Renal cortex interstitium (tissue), 11 donors: ENCODE measurements around the gene CARS2. TPM values are rescaled to one million over a fixed set of nuclear protein-coding genes. Genes with fewer than 3 reads are reported as not detected.

ENCODE experiments used
- DNase-seq, 11 donors: peaks; one replicate each; pipeline ENCODE4 v3.0.0-alpha.2; 2013; ENCODE audit warnings: low read depth in 9 of 11, low spot score in 4 of 11; ENCODE audit errors: extremely low read depth in 1 of 11
- polyA plus RNA-seq, 3 donors: library from polyadenylated mRNA; unstranded; fragments of 120-200 nt; gene quantifications; one replicate each; pipeline ENCODE4 v1.2.1, GENCODE V29; 2013; ENCODE audit not compliant: insufficient read length in 3 of 3

Gene CARS2
- polyA plus RNA-seq, 3 donors: 46.5 to 76.1 (median 73.0) TPM

DNA sequence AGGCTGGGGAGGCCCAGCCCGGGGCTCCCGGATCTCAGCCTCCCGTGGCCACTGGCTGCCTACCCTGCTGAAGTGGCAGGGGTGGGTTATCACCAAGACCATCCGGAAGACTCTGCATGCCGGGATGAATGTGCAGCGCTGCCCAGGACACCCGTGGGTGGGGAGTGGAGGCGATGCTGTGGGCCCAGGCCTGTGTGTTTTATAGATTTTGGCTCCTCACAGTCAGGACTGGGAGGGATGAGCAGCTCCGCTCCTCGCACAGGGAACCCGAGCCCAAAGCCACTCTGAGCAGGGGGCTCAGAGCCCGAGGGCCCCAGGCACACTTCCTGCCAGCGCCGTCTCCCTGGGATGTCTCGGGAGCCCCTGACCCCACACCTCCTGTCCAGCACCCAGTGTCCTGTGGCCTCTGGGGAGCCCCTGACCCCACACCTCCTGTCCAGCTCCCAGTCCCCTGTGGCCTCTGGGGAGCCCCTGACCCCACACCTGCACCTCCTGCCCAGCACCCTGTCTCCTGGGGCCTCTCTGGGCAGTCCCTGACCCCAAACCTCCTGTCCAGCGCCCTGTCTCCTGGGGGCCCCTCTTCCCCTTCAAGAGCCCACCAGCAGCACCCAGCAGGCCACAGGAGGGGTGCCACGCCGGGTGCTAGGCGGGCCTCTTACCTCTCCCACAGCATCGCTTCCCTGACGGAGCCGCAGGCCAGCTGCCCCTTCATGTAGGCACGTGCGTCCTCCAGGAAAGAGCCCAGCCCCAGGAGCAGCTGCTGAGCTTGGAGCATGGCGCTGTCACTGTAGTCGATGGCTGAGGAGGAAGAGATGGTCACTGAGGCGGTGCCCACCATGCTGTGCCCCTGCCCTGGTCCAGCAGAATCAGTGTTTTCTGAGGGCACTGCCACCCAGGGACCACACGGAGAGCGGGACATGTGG, 59.2 kb downstream of the CARS2 start:
- DNase-seq: no peak

DNA sequence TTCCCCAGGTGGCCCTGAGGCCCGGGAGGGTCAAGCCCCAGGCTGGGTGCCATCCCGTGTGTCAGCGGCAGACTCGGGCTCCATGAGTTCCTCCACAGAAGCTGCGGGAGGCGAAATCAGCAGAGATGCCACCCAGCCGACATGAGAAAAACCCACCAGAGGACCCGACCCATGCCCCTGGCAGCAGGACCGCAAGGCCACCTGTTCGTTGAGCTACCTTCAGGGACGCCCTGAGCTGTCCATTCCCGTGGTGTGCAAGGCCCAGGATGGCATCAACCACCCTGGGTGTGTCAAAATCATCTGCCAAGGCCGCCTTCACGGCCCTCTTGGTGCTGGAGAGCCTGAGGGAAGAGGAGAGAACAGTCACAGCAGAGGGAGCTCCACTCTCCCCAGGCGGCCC, 60.2 kb downstream of the CARS2 start:
- no peak for DNase-seq

DNA sequence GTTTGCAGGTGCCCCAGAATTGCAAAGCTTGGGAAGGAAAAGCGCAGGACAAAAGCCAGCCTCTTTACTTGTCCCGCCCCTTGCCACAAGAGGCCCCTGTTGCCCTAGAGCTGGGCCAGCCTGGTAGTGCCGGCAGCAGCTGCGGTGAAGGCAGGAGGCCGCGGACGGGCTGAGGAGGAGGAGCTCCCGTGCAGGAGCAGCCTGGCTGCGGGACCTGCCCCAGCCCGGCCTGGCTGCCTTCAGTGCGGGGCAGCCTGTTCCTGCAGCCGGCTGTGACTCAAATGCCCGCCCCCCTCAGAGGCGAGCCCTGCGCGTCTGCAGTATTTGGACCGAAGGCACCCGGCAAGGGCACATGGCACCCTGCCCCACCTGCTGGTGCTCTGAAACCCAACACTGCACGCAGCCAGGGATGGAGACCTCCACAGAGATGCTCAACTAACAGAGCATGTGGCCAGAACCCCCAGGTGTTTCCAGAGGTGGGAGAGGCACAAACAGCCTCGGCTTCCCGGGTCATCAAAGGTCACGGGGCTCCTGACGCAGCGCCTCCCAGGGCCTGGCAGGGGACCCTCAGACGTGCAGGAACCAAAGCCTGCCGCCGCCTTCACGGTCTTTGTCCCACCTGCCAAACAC, 60.9 kb downstream of the CARS2 start:
- DNase-seq: peak in 2 of 11 donors; percentile 49 to 64

DNA sequence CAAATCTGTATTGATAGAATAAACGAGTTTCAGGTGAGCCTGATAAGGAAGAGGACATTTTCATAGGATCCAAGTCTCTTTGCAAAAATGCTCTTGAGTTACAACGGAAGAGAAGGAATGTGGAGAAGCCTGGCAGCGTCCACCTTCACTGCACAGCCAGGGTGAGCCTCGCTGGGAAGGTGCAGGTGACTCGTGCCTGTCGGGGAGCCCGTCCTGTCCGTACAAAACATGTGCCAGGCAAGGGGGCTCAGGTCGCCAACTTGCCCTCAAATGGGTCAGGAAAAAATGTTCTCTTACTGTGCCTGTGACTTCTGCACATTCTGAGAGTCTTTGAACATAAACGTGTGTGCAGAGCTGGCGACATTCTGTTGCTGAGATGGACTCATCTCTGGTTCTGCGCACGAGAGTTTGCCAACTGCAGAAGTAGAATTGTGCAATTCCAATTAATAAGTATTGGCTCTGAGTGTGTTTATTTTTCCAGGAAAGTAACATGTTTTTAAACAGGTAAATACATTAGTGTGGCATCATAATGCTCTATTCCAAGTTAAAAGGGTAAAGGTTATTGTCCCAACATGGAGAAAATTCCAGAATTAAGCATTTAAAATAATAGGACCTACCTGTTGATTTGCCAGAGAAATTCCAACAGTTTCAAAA, 62.0 kb downstream of the CARS2 start:
- no peak for DNase-seq

DNA sequence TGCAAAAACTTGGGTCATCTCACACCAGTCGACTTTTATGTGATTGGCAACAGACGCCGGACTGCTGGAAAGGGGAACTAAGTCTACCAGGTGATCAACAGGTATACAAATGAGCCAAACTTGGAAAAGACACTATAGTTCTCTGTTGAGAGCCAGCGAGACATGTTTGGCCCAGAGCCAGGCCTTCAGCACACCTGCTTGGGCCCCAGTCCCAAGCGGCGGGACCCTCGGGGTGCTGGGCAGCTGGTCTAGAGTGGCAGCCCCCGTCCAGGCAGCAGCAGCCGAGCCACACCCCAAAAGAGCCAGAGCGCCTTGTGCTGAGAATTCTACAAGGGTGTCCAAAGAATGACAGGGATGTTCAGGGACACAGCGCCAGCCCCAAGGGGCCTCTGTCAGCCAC, 62.6 kb downstream of the CARS2 start:
- DNase-seq: no peak

DNA sequence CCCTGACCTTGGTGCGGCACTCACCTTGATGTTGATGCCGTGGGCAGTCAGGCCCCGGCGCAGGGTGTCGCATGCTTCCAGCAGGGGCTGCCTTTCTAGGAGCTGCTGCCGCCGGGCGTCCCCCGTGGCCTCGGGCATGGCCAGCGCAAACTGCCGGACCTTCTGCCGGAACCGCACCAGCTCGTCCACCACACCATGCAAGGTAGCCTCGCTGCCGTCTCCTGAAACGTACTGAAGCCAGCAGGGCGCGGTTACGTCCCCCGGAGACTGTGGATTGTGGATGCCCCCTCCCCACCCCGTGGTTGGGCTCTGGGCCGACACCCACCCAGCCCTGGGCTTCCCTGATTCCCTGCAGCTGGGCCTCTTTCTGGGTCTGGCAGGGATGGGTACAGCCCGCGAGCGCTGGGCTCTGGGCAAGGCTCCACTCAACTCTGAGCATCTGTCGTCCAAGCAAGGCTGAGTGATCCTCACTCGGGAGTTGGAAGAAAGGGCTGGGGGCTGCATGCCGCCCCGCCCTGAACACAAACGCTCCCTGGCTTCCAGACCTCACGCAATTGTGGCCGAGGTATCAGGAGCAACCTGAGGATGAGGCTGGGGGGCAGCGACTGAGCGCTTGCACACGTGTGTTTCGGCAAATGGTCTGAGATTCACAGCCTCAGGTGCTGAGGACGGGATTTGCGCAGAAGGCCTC, 63.5 kb downstream of the CARS2 start:
- DNase-seq: no peak

DNA sequence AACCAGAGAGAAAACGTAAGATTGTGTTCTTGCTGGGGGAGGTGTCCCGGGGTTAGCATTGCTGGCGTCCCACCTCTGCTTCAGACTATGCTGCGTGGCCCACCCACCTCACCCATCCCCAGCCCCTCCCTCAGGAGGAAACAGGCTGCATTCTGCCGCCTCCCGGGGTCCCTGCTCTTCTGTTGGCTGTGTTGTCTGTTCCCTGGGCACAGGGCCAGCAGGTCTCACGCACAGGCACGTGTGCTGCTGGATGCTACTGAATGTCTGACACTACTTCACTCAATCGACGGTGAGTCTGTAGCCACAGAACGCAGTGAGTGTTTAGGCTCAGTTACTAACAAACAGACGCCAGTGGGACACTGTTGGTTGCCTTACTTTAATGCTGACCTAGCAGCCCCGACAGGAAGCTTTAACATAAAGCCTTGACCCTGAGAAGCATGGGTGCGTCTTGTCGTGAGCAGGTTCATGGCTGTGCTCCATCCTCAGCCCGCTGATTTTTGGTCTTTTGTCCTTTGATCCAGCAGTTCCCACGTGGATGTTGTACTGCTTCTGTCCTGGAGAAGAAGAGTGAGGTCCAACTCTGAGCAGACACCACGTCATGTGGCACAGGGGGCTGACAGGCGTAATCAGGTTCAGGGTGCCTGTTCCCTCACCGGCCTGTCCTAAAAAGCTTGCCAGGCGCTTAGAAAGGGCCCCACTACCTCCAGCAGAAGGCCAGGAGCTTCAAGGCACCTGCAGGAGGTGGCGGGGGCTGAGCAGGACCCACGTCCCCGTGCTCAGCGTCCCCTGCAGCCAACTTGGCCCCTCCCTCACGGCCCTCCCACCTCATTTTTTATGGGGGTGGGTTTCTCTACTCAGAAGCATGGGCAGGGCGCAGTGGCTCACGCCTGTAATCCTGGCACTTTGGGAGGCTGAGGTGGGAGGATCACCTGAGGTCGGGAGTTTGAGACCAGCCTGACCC, 64.6 kb downstream of the CARS2 start:
- no peak for DNase-seq

DNA sequence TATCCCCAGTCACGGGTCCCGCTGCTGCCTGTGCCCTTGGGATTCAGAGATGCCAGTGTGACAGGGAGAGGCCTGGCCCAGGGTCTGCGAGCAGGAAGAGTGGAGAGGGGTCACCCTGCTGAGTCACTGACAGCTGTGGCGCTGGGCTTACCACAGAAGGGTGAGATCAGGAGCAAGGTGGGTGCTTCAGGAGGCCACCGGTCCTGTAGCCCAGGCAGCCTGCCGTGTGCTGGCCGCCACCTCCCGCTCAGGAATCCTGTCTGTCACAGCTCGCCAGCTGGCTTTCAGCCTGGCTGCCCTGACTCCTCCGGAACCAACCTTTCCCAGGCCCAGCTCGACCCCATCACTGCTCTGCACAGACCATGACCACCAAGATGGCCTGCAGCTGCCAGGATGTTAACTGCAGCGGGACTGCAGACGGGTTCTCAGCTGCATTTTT, 65.3 kb downstream of the CARS2 start:
- no peak for DNase-seq

DNA sequence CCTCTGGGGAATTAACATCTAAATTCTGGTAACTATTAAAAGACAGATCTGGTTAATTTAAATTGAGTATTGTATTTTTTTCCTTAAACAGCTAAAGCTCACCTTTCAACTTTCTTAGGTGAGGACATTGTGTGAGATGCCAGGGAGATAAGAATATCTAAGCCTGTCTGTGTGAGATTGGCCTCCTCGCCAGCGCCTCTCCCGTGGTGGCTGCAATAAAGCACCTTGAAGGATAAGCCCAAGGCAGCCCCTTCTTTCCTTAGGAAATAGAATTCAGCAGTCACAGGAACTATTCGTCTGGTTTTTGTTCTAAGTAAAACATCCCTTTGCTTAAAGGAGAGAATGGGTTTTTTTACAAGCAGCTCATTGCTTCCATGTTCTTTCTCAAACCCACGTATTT, 66.0 kb downstream of the CARS2 start:
- DNase-seq: no peak

DNA sequence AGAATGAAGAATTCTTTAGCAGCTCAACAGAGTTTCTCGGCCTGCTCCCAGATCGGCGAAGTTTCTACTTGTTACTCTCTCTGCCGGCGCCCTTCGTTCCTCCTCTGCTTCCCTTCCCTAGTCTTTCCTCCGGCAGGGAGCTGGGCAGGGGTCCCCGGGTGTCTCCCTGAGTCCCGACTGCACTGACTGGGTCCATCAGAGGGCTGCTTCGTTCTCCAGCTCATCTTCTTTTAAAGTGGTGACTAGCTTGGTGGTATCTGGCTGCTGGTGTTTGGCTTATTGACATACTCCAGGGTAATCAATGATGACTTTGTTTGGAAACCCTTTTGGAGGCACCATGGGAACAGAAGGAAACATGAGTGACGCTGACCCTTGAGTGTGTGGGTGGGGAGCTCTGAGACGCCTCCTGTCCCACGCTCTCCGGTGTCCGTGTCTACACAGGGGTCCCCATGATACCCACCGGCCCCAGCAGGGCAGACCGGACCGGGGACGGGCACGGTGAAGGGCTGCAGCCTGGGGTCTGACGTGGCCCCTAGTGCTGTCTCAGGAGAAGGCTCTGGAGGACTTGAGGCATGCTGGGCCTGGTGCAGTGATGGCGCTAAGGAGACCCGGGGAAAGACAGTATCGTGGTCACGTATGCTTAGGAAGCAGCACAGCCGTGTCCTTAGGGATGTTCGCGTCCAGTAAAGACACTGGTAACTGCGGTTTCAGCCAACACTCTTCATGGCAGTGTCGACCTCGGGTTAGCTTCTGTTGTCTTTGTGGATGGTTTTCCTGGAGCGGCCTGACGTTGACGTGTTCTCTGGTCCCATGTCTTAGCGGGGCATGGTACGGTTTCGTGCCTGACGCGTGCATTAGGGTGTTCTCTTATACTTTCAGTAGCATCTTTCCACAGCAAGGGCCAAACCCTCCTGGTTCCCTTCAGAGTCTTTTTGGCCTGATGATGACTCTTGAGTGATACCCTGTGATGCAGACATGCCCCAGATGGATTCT, 66.8 kb downstream of the CARS2 start:
- DNase-seq: no peak

DNA sequence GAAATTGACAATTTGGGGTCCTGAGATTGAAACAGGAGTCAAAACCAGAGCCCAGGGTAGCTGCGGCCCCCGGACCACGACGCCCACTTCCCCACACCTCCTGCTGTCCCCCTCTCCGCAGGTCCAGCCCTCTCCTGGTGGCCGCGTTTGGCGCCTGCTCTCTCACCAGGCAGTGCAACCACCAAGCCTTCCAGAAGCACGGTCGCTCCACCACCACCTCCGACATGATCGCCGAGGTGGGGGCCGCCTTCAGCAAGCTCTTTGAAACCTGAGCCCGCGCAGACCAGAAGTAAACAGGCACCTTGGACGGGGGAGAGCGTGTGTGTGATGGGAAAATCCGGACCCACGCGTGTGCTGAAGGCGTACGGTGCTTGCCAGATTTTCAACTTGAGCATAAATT, 67.7 kb downstream of the CARS2 start:
- no peak for DNase-seq

DNA sequence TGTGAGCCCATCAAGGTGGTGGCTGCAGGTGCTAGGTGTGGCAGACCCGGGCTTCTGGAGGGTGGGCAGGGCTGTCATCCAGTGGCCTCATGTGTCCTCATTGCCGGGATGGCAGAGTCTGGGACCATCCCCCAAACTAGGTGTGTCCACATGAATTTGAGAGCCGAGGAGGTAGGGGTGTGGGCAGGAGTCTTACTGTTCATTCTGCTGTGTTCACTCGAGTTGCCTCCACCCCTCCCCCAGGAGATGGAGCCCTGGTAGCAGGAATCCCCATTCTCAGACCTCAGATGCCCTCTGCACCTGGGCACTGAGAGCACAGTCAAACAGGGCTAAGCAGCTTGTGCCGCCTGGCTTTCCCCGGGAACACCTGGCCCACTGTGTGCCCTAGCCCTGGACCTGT, 68.2 kb downstream of the CARS2 start:
- DNase-seq: no peak

DNA sequence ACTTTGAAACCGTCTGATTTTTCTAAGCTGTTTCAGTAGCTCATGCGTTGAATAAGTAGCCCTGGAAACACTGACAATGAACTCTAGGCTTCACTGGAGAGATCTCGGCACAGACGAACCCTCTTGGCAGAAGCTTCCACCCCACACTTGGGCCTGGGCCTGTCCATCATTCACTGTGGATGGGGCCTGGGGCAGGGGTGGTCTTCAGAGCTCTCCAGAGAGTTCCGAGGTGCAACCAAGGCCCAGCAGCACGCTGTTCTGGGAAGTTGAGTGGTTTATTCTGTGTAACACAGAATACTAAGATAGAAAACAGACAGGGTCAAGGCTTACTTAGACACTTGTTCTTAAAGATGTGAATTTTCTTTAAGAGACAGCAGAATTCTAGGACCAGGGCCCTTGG, 68.6 kb downstream of the CARS2 start:
- DNase-seq: no peak

DNA sequence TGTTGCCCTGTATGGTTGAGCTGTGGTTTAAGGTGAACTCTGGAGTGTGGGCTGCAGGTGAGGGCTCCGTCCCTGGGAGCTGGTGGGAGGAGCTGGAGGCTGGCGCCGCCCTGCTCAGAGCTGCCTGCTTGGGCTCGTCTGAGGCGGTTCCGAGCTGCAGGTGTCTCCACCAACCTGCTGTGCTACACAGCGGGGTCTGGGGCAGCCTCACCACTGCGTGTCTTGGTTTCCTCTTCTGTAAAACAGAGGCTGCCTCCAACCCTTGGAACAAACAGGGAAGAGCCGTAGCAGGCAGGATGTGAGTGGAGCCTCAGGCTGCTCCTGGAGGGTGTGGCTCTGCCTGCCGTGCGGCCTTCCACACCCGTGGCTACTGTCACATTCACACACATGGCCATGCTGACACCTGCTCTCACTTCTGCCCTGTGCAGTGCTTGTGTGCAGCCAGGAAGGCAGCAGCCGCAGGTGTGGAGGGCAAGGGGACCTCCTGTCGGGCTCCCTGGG, 69.2 kb downstream of the CARS2 start:
- DNase-seq: no peak

DNA sequence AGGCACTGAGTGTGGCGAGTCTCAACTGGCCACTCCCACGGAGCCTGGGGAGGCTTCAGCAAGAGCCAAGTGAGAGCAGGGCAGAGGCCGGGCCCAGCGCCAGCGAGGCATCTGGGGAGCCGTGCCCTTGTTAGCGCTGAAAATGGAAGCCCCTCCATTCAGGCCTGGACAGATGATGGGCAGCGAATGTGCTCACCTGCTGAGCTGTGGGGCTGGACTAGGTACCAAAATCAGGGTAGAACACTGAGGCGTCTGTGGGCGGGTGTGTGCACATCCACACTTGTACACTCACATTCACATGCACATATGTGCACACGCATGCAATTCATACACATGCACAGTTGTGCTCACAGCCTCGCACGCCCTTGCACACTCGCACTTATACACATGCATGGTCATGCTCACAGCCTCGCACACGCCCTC, 69.9 kb downstream of the CARS2 start:
- no peak for DNase-seq

DNA sequence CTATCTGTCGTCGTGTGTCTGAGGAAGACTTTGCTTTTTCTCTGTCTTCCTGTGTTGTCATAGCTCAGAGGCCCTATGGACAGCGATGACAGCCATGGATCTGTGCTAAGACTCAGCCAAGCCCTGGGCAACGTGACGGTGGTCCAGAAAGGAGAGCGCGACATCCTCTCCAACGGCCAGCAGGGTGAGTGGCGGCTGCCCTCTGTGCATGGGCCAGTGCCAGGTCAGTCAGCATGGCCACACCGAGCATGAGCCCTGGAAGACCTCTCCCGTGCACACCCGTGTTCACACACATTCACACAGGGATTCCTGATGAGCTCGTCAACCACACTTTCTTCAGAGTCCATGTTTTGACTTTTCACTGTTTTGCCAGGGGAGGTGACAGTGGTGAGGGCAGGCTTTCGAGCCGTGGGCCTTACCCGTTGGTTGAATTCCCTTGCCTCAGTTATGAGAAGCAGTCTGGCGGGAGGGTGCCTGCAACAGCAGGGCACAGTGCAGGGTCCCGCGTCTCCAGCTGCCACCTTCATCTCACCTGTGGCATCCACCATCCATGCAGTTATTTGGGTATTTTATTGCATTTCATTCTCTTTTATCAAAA, 70.4 kb downstream of the CARS2 start:
- no peak for DNase-seq

DNA sequence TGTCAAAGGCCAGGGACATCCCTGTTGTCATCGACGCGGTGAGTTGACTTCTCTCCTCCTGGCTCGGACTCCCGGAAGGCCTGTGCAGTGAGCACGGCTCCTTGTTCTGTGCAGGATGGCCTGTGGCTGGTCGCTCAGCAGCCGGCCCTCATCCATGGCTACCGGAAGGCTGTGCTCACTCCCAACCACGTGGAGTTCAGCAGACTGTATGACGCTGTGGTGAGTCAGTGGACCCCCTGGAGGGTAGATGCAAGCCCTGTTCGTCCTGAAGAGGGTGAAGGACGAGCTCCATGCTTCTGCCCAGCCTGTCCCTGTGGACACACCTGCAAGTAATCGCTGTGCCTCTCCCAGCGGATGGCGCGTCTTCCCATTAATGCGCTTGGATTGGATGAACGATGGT, 71.4 kb downstream of the CARS2 start:
- no peak for DNase-seq
